Small intestine (tissue), 7 donors: ENCODE results near the gene DAPL1. TPM values are rescaled to one million over a fixed set of nuclear protein-coding genes. Genes with fewer than 3 reads are reported as not detected.

Source experiments
- DNase-seq, 2 donors: peaks; one replicate each; pipeline versions ENCODE4 v3.0.0 to v3.0.0-alpha.2; 2013
- FAIRE-seq: peaks from 2 replicates; lab custom pipeline; 2012; peaks lifted over from hg19 to GRCh38; lab: Jason Lieb, UNC
- H3K27ac ChIP-seq, 3 donors: one replicate each; pipeline ENCODE4 v1.5.1; 2013; ENCODE audit warnings: low read length in 2 of 3, mild to moderate bottlenecking in 2 of 3, control low read depth in 1 of 3, inconsistent platforms in 1 of 3, low read depth in 1 of 3, moderate library complexity in 1 of 3
- H3K27me3 ChIP-seq, 3 donors: one replicate each; pipeline ENCODE4 v1.6.1; 2013; ENCODE audit warnings: low read length in 3 of 3, inconsistent platforms in 1 of 3; ENCODE audit not compliant: control insufficient read depth in 3 of 3, insufficient read depth in 3 of 3
- H3K36me3 ChIP-seq, 3 donors: one replicate each; pipeline ENCODE4 v1.6.1; 2013; ENCODE audit warnings: low read length in 3 of 3, inconsistent platforms in 1 of 3, low read depth in 1 of 3, mild to moderate bottlenecking in 1 of 3, moderate library complexity in 1 of 3; ENCODE audit not compliant: control insufficient read depth in 3 of 3, insufficient read depth in 2 of 3
- H3K4me1 ChIP-seq, 3 donors: one replicate each; pipeline ENCODE4 v1.6.1; 2013; ENCODE audit warnings: low read length in 2 of 3, inconsistent platforms in 1 of 3, low read depth in 1 of 3, mild to moderate bottlenecking in 1 of 3, moderate library complexity in 1 of 3; ENCODE audit not compliant: control insufficient read depth in 3 of 3, insufficient read depth in 2 of 3
- H3K4me3 ChIP-seq, 3 donors: one replicate each; pipeline ENCODE4 v1.5.1; 2013; ENCODE audit warnings: low read length in 3 of 3, control low read depth in 1 of 3, inconsistent platforms in 1 of 3, low read depth in 1 of 3, mild to moderate bottlenecking in 1 of 3, moderate library complexity in 1 of 3
- H3K9me3 ChIP-seq, 2 donors: one replicate each; pipeline ENCODE4 v1.6.1; 2013; ENCODE audit warnings: low read depth in 1 of 2, low read length in 1 of 2; ENCODE audit not compliant: control insufficient read depth in 2 of 2, insufficient read depth in 1 of 2
- WGBS, 3 donors: extraction: QIAGEN DNeasy Blood & Tissue Kit; methylation state at CpG; one replicate each; pipeline ENCODE4 v1.1.7; 2013; 5-methylcytosine and 5-hydroxymethylcytosine counted together
- polyA plus RNA-seq, 4 donors: library from polyadenylated mRNA; stranded (reverse) in 3 of 4; unstranded in 1 of 4; fragments of 200-250 nt in 3 of 4; fragments of 120-200 nt in 1 of 4; gene quantifications; one replicate each; pipeline versions ENCODE4 v1.2.1 to v1.2.3, GENCODE V29; 2013
- donor health status: healthy with polysubstance abuse.
- donor health status: control.
- donor health status: control.
- donor health status: Bipolar disorder and iron deficiency.
- donor health status: healthy.

DAPL1 gene
- polyA plus RNA-seq, 4 donors, result 2.0 to 4.0 (median 2.4) TPM

DNA sequence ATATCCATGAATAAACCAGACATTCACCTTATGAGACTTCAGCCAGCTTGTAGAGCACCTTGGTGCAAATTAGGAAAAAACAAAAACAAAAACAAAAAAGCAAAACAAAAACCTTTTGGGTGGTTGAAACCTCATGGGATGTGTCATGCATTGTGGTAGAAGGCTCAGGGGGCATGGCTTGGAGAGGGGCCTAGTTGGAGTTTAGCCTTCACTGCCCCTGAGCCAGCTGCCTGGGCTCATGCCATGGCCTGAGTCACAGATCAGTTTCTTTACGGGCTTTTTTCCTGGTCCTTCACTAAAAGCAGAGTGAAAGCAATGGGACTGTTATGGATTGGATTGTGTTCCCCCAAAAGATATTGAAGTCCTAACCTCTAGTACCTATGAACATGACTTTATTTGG is 22.0 kb upstream of the DAPL1 start:
- DNase-seq, result no peak
- WGBS, 3 donors, result 52 to 63% (median 61%) methylated on average over 1 of the region's 1 CpG
- no peaks in the 10 kb centered on the region for H3K36me3 ChIP-seq
- H3K9me3 ChIP-seq, result no peaks in the 10 kb centered on the region
- H3K27ac ChIP-seq, result no peak overlapping the region
- no peak overlapping the region for H3K4me3 ChIP-seq
- H3K27me3 ChIP-seq, result no peaks in the 10 kb centered on the region
- no peak for FAIRE-seq
- peaks cover 0 to 8% (median 3%) of the 10 kb centered on the region in 3 donors for H3K4me1 ChIP-seq

DNA sequence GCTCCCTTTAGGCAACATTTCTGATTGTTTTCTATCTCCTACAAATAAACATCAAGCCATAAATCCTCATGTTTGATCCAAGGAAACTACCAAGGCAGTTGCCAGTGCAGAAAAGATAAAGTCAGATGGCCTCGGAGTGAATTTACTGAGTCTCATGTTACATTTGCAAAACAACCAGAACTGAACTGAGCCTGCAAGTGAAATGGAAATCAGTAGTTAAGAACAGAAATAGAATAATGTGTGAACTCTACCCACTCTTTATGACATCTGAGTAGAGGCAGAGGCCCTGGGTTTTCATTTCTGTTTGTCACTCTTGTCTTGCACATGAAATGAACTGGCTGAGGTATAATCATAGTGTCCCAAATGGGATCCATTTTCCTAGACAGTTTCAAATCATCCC is 20.4 kb upstream of the DAPL1 start:
- no peaks in the 10 kb centered on the region for H3K27me3 ChIP-seq
- DNase-seq, result peak in 1 of 2 donors; percentile 22
- H3K4me3 ChIP-seq, result no peak overlapping the region
- no peaks in the 10 kb centered on the region for H3K36me3 ChIP-seq
- peaks cover 0 to 8% (median 3%) of the 10 kb centered on the region in 3 donors for H3K4me1 ChIP-seq
- no peaks in the 10 kb centered on the region for H3K9me3 ChIP-seq
- 42 to 64% (median 47%) methylated on average over 1 of the region's 1 CpG for WGBS, 3 donors
- no peak overlapping the region for H3K27ac ChIP-seq
- no peak for FAIRE-seq

DNA sequence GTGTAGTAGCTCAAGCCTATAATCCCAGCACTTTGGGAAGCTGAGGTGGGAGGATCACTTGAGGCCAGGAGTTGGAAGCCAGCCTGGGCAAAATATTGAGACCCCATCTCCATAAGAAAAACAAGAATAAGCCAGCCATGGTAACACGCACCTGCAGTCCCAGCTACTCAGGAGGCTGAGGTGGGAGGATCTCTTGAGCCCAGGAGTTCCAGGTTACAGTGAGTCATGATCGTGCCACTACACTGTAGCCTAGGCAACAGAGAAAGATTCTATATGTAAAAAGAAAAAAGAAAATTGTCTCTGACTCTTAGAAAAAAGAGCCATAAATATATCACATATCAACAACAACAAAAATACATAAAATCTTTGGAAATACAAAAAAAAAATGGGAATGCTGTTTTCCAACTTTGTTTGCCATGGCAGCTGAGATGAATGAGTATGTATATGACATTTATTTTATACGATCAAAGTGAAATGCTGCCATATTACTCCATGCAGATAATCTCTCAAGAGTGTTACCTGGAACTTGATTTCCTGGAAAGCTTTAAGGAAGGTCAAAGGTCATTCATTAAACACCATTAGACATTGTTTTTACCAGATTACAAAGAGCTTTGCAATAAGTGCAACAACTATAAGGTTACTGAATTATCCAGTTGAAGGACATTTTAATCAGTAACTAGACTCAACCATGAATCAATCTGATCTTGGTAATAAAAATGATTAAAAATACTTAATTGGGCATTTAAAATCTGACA is 19.7 kb upstream of the DAPL1 start:
- Histone ChIP-seq H3K9me3 (no peaks in the 10 kb centered on the region), H3K4me3 (no peak overlapping the region), H3K4me1 (peaks cover 0 to 8% (median 3%) of the 10 kb centered on the region in 3 donors), H3K36me3 (no peaks in the 10 kb centered on the region), H3K27ac (no peak overlapping the region), H3K27me3 (no peaks in the 10 kb centered on the region)
- DNase-seq, result peak; percentile 54 to 55
- no peak for FAIRE-seq
- WGBS, 3 donors, result 51 to 75% (median 59%) methylated on average over 3 of the region's 3 CpGs

DNA sequence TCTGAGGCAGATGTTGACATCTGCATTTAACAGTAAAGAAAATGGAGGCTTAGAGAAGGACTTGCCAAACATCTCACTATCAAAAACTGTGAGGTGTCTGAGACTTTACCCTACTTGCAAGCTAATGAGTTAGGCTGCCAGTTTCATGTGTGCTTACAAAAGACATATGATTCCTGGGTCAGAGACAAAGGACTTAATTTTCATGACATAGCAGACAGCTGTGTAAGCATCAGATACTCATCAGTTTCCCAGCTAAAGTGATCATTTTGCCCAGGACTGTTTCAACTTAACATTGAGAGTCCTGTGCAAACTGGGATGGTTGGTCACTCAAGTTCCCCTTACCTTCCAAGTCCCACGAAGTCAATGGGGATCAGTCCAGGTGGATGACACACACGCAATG is 18.9 kb upstream of the DAPL1 start:
- Histone ChIP-seq H3K9me3 (no peaks in the 10 kb centered on the region), H3K27ac (no peak overlapping the region), H3K4me3 (no peak overlapping the region), H3K4me1 (peaks cover 0 to 11% (median 3%) of the 10 kb centered on the region in 3 donors), H3K27me3 (no peaks in the 10 kb centered on the region), H3K36me3 (no peaks in the 10 kb centered on the region)
- DNase-seq (peak; percentile 14 to 26), FAIRE-seq (no peak)
- 80 to 93% (median 82%) methylated on average over 2 of the region's 2 CpGs for WGBS, 3 donors

DNA sequence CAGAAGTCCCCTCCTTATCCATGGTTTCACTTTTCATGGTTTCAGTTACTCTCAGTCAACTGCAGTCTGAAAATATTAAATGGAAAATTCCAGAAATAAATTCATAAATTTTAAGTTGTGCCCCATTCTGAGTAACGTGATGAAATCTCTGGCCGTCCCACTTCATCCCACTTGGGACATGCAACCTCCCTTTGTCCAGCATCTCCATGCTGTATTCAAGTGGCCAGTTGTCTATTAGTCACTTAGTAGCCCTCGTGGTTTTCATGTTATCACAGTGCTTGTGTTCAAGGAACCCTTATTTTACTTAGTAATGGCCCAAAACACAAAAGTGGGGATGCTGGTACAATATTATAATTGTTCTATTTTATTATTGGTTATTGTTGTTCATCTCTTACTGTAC is 18.0 kb upstream of the DAPL1 start:
- FAIRE-seq (no peak), DNase-seq (no peak)
- no peak overlapping the region for H3K27ac ChIP-seq
- H3K4me1 ChIP-seq, result peaks cover 0 to 14% (median 3%) of the 10 kb centered on the region in 3 donors
- H3K9me3 ChIP-seq, result no peaks in the 10 kb centered on the region
- no peaks in the 10 kb centered on the region for H3K27me3 ChIP-seq
- no peaks in the 10 kb centered on the region for H3K36me3 ChIP-seq
- WGBS, 3 donors, result 80 to 90% (median 83%) methylated on average over 3 of the region's 3 CpGs
- H3K4me3 ChIP-seq, result no peak overlapping the region

DNA sequence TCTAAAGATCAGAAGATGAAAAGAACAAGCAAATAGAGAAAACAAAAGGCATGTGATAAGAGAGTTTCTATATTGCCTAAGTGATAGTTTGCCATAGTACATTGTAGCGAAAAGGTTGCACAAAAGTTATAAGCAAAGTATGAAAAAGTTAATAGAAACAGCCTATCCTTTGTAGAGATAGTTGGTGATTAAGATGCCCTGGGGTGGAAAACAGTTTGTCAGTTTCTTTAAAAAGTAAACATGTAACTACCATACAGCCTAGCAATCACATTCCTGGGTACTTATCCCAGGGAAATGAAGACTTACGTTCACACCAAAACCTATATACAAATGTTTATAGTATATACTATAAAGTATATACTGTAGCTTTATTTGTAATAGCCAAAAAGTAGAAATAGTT is 16.9 kb upstream of the DAPL1 start:
- H3K27ac ChIP-seq, result no peak overlapping the region
- H3K4me3 ChIP-seq, result no peak overlapping the region
- WGBS, 3 donors, result 21 to 54% (median 44%) methylated on average over 2 of the region's 2 CpGs
- H3K4me1 ChIP-seq, result peaks cover 0 to 14% (median 3%) of the 10 kb centered on the region in 3 donors
- no peaks in the 10 kb centered on the region for H3K27me3 ChIP-seq
- no peaks in the 10 kb centered on the region for H3K36me3 ChIP-seq
- FAIRE-seq, result no peak
- H3K9me3 ChIP-seq, result no peaks in the 10 kb centered on the region
- DNase-seq, result peak in 1 of 2 donors; percentile 35

DNA sequence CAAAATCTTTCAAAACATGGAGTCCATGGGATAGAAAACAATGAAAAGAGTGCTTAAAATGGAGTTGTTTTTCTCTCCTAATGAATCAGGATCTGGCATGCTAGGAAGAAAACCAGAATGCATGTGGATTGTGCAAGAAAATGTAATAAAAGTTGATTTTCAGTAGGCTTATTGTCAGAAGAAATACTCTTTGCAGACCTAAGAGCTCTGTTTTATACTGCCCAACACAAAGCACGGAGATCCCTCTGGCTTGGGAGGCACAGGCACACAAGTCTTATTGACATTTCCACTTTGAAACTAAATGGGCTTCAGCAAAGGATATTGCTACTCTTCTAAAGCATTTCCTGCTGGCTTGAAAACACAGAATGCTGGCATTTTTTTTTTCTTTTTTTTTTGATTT is 15.5 kb upstream of the DAPL1 start:
- no peak for FAIRE-seq
- WGBS, 3 donors, result 76 to 87% (median 81%) methylated on average over 1 of the region's 1 CpG
- no peak overlapping the region for H3K27ac ChIP-seq
- DNase-seq, result no peak
- no peak overlapping the region for H3K4me3 ChIP-seq
- no peaks in the 10 kb centered on the region for H3K9me3 ChIP-seq
- H3K36me3 ChIP-seq, result no peaks in the 10 kb centered on the region
- H3K27me3 ChIP-seq, result no peaks in the 10 kb centered on the region
- H3K4me1 ChIP-seq, result peaks cover 0 to 14% (median 3%) of the 10 kb centered on the region in 3 donors

DNA sequence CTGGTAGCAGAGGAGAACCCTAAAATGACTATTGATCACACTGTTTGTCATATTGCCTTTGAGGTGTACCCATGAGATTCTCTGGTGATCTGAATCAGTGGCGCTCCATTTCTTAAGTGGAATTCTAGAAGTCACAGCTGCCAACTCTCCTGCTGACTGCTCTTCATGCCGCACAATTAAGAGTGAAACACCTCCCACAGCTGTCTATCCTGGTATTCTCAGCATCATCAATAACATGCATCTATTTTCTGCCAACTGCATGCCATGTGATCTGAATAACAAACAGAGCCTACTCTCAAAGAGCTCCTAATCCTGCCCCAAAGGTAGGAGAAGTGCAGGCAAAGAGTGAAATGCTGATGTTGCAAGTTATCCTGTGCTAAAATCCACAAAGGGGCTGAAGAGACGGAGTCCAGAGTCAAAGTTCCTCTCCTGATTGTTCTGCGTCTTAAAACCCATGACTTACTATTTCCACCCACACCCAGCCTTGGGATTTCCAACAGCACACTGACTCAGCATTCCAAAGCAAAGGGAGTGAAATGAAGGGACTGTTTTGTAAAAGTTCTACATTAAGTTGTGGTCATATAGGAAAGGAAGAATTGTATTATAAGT is 13.7 kb upstream of the DAPL1 start:
- no peak for FAIRE-seq
- DNase-seq, result peak; percentile 27 to 89
- WGBS, 3 donors, result 56 to 67% (median 65%) methylated on average over 4 of the region's 4 CpGs
- Histone ChIP-seq H3K9me3 (no peaks in the 10 kb centered on the region), H3K27me3 (no peaks in the 10 kb centered on the region), H3K27ac (peak overlapping the region in 1 of 3 donors; percentile 47), H3K4me3 (no peak overlapping the region), H3K4me1 (peaks cover 0 to 6% (median under 1%) of the 10 kb centered on the region in 3 donors), H3K36me3 (no peaks in the 10 kb centered on the region)
